ENCODE results near the gene CSNK2A1.

Gene CSNK2A1

GRCh38 chr20:432677-433299 is 110.8 kb downstream of the CSNK2A1 start:
- TF ChIP-seq CTCF (IDR thresholded peaks at IDR 0.05; ENCODE audit: extremely low read depth, missing control alignments), result no peak
- no peak for DNase-seq (ENCODE audit: low spot score)

GRCh38 chr20:432208-432607 is 111.4 kb downstream of the CSNK2A1 start:
- TF ChIP-seq CTCF (IDR thresholded peaks at IDR 0.05; ENCODE audit: extremely low read depth, missing control alignments), result no peak
- DNase-seq (ENCODE audit: low spot score), result no peak

- no peak for TF ChIP-seq CTCF (IDR thresholded peaks at IDR 0.05; ENCODE audit: extremely low read depth, missing control alignments)
- peak; percentile 35 for DNase-seq (ENCODE audit: low spot score)
Measured at GRCh38 chr20:431012-431904, 112.3 kb downstream of the CSNK2A1 start.

- no peak for DNase-seq (ENCODE audit: low spot score)
- no peak for TF ChIP-seq CTCF (IDR thresholded peaks at IDR 0.05; ENCODE audit: extremely low read depth, missing control alignments)
Measured at GRCh38 chr20:430091-430999, 113.2 kb downstream of the CSNK2A1 start.

- TF ChIP-seq CTCF (IDR thresholded peaks at IDR 0.05; ENCODE audit: extremely low read depth, missing control alignments), result no peak
- DNase-seq (ENCODE audit: low spot score), result no peak
Measured at GRCh38 chr20:428658-429200, 114.9 kb downstream of the CSNK2A1 start.

GRCh38 chr20:427849-428657 is 115.5 kb downstream of the CSNK2A1 start:
- TF ChIP-seq CTCF (IDR thresholded peaks at IDR 0.05; ENCODE audit: extremely low read depth, missing control alignments), result no peak
- DNase-seq (ENCODE audit: low spot score), result no peak
